NT2/D1 (cell line): ENCODE data around the gene NUP43.

Source experiments
- SUZ12 ChIP-seq: IDR thresholded peaks from 2 replicates; pipeline ENCODE4 v1.6.1; 2011; ENCODE audit not compliant: insufficient read length, insufficient read depth; ENCODE audit errors: extremely low read depth
- YY1 ChIP-seq: IDR thresholded peaks from 2 replicates; pipeline ENCODE4 v1.6.1; 2011; ENCODE audit not compliant: insufficient read length, insufficient read depth
- ZNF274 ChIP-seq: IDR thresholded peaks from 2 replicates; pipeline ENCODE4 v1.6.1; 2011; ENCODE audit warnings: mild to moderate bottlenecking, low read depth, low read length

DNA sequence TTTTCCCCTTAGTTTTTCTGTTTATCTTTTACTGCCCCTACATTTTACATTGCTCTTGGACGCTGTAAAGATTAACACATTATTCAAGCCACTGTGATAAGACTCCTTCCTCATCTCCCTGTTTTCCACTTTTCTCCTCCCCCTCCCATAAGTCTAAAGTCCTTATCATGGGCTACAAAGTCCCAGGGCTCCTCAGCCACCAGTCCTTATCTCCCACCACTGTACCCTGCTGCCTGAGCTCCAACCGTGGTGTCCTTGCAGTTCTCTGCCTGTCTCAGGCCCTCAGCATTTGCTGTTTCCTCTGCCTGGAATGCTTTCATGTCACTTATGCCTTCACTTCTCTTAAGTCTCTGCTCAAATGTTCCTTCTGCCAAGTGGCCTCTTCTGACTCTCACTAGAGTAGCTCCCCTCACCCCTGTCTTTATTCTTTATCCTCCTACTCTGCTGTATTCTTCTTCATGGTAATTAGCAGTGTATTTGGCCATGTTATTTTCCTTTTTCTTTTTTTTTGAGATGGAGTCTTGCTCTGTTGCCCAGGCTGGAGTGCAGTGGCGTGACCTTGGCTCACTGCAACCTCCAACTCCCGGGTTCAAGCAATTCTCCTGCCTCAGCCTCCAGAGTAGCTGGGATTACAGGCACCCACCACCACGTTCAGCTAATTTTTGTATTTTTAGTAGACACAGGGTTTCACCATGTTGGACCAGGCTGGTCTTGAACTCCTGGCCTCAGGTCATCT, 17.7 kb downstream of the NUP43 start:
- TF ChIP-seq YY1 = no peak
- no peak for TF ChIP-seq ZNF274
- no peak for TF ChIP-seq SUZ12
